ENCODE data around the gene XKRX. TPM values are rescaled to one million over a fixed set of nuclear protein-coding genes. Genes with fewer than 3 reads are reported as not detected.

Gene XKRX
- total RNA-seq, 1 experiment from 2014 or later = 0.55 TPM

DNA sequence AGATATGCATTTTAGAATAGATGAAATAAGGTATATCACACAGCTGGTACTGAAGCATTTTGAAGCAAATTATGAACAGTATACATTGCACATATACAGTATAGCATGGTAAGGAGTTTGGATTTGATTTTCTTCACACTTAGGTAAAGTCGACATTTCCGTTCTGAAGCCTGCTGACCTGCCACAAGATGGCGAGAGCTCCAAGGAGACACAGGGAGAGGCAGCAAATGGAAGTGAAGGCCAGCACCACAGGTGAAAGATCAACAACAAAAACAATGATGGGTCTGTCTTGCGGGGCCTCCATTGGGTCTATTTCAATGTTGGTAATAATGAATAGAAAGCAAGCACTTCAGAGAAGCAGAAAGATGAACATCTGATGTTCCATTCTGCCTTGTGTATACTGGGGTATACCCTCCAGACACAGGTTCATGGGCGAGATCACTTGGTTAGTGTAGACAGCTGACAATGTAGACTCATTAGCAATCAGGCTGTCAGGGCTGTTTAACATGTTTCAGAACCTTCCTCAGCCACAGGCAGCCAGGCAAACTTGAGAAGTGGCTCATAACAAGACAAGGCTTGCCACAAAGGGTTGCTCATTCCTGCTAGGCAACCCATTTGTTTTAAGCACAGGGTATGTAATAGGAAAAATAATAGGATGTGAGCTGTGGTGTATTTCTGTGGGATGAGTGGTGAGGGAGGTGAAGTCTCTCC, 33.2 kb downstream of the XKRX start:
- no peaks in the 10 kb centered on the region for H3K9me3 ChIP-seq (ENCODE audit: low read length)
- TF ChIP-seq EZH2phosphoT487 (IDR thresholded peaks at IDR 0.05; ENCODE audit: borderline replicate concordance, low read length) (no peak), EZH2 (IDR thresholded peaks at IDR 0.05; ENCODE audit: low read length, unreplicated experiment) (no peak)
- TF ChIP-seq, protein P1, sequence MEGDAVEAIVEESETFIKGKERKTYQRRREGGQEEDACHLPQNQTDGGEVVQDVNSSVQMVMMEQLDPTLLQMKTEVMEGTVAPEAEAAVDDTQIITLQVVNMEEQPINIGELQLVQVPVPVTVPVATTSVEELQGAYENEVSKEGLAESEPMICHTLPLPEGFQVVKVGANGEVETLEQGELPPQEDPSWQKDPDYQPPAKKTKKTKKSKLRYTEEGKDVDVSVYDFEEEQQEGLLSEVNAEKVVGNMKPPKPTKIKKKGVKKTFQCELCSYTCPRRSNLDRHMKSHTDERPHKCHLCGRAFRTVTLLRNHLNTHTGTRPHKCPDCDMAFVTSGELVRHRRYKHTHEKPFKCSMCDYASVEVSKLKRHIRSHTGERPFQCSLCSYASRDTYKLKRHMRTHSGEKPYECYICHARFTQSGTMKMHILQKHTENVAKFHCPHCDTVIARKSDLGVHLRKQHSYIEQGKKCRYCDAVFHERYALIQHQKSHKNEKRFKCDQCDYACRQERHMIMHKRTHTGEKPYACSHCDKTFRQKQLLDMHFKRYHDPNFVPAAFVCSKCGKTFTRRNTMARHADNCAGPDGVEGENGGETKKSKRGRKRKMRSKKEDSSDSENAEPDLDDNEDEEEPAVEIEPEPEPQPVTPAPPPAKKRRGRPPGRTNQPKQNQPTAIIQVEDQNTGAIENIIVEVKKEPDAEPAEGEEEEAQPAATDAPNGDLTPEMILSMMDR (conservative IDR thresholded peaks at IDR 0.05; ENCODE audit: low read depth, low read length) = peak; percentile 77
- H3K9ac ChIP-seq (ENCODE audit: low read length) = no peak overlapping the region
- ATAC-seq (peak; percentile 78), DNase-seq (peak; percentile 69)
- H3K9me2 ChIP-seq (replicated peaks; ENCODE audit: low read length) = no peaks in the 10 kb centered on the region
- H3K27ac ChIP-seq (ENCODE audit: low read length) = no peak overlapping the region
- no peaks in the 10 kb centered on the region for H3F3A ChIP-seq (ENCODE audit: low read length, unreplicated experiment)
- 0 out of 2 replicates have a peak, but pooled peaks cover 3% of the 10 kb centered on the region for H3K4me1 ChIP-seq (ENCODE audit: insufficient read depth, low read length)
- H3K4me3 ChIP-seq (ENCODE audit: low read length) = no peak overlapping the region
- peak overlapping the region; percentile 57; the same call in 1 of the 2 replicates for H2AFZ ChIP-seq (ENCODE audit: low read length)
- no peaks in the 10 kb centered on the region for H3K79me2 ChIP-seq (ENCODE audit: low read length)
- CTCF ChIA-PET = no interaction called here
- no peaks in the 10 kb centered on the region for H3K27me3 ChIP-seq (ENCODE audit: low read length)
- BruUV-seq (replicated peaks) = no TSS peak
- no peak overlapping the region for H3K4me2 ChIP-seq (ENCODE audit: low read length)
- no peaks in the 10 kb centered on the region for H4K20me1 ChIP-seq (ENCODE audit: low read length)
- no peaks in the 10 kb centered on the region for H3K36me3 ChIP-seq (ENCODE audit: low read depth, low read length)
- POLR2A ChIA-PET (ENCODE audit: unreplicated experiment) = no interaction called here
- intact Hi-C loops (cut with micrococcal nuclease) = loop anchor here (1.0 to 10.0 kb wide), 3 partner anchors 99 to 392 kb away; no protein-coding TSS in a partner anchor

DNA sequence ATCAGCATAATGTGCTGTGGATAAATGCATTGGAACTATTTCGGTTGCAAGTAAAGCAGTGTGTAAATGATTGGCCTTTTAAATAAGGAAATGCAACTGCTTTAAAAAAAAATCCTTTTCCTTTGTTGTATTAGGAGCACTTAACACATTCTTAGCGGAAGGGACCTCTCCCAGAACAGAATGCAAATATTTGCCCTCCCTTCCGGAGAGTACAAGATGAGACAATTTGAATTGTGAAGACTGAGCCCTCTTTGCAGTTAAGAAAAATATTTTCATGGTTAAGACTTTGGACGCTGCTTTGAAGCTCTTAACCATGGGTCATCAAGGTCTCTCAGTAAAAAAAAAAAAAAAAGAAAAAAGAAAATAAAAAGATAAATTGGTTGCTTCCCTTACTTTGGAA, 45.1 kb downstream of the XKRX start:
- H3K27ac ChIP-seq (ENCODE audit: low read length) = no peak overlapping the region
- no peak overlapping the region for H2AFZ ChIP-seq (ENCODE audit: low read length)
- no peak overlapping the region for H3K4me3 ChIP-seq (ENCODE audit: low read length)
- no peaks in the 10 kb centered on the region for H3F3A ChIP-seq (ENCODE audit: low read length, unreplicated experiment)
- no peaks in the 10 kb centered on the region for H3K9me3 ChIP-seq (ENCODE audit: low read length)
- no peaks in the 10 kb centered on the region for H3K27me3 ChIP-seq (ENCODE audit: low read length)
- ATAC-seq (peak; percentile 43), DNase-seq (no peak)
- H3K9me2 ChIP-seq (replicated peaks; ENCODE audit: low read length) = no peaks in the 10 kb centered on the region
- H4K20me1 ChIP-seq (ENCODE audit: low read length) = no peaks in the 10 kb centered on the region
- no peaks in the 10 kb centered on the region for H3K36me3 ChIP-seq (ENCODE audit: low read depth, low read length)
- TF ChIP-seq EZH2 (IDR thresholded peaks at IDR 0.05; ENCODE audit: low read length, unreplicated experiment) (no peak), EZH2phosphoT487 (IDR thresholded peaks at IDR 0.05; ENCODE audit: borderline replicate concordance, low read length) (no peak)
- TF ChIP-seq, protein P1 (conservative IDR thresholded peaks at IDR 0.05; ENCODE audit: low read depth, low read length) = no peak
- POLR2A ChIA-PET (ENCODE audit: unreplicated experiment) = interaction anchor here (0.6 kb wide), 1 partner anchor 492 kb away, joined by 10 read pairs; no protein-coding TSS in a partner anchor
- CTCF ChIA-PET = no interaction called here
- intact Hi-C loops (cut with micrococcal nuclease) = no loop called here
- H3K4me2 ChIP-seq (ENCODE audit: low read length) = no peak overlapping the region
- BruUV-seq (replicated peaks) = no TSS peak
- H3K79me2 ChIP-seq (ENCODE audit: low read length) = no peaks in the 10 kb centered on the region
- H3K9ac ChIP-seq (ENCODE audit: low read length) = no peak overlapping the region
- H3K4me1 ChIP-seq (ENCODE audit: insufficient read depth, low read length) = no peaks in the 10 kb centered on the region

GRCh38 chrX:100880368-100880767, 48.3 kb downstream of the XKRX start:
- DNase-seq (peak; percentile 9), ATAC-seq (no peak)
- POLR2A ChIA-PET (ENCODE audit: unreplicated experiment) = no interaction called here
- intact Hi-C loops (cut with micrococcal nuclease) = no loop called here
- Histone ChIP-seq H3K9me3 (ENCODE audit: low read length) (no peaks in the 10 kb centered on the region), H3K36me3 (ENCODE audit: low read depth, low read length) (no peaks in the 10 kb centered on the region), H3K27ac (ENCODE audit: low read length) (no peak overlapping the region), H3F3A (ENCODE audit: low read length, unreplicated experiment) (no peaks in the 10 kb centered on the region), H3K4me1 (ENCODE audit: insufficient read depth, low read length) (no peaks in the 10 kb centered on the region), H3K9me2 (replicated peaks; ENCODE audit: low read length) (no peaks in the 10 kb centered on the region), H3K4me2 (ENCODE audit: low read length) (no peak overlapping the region), H3K4me3 (ENCODE audit: low read length) (no peak overlapping the region), H3K79me2 (ENCODE audit: low read length) (no peaks in the 10 kb centered on the region), H3K27me3 (ENCODE audit: low read length) (no peaks in the 10 kb centered on the region), H2AFZ (ENCODE audit: low read length) (no peak overlapping the region), H4K20me1 (ENCODE audit: low read length) (no peaks in the 10 kb centered on the region), H3K9ac (ENCODE audit: low read length) (no peak overlapping the region)
- TF ChIP-seq EZH2 (IDR thresholded peaks at IDR 0.05; ENCODE audit: low read length, unreplicated experiment) (no peak), EZH2phosphoT487 (IDR thresholded peaks at IDR 0.05; ENCODE audit: borderline replicate concordance, low read length) (no peak)
- TF ChIP-seq, protein P1 (conservative IDR thresholded peaks at IDR 0.05; ENCODE audit: low read depth, low read length) = no peak
- no TSS peak for BruUV-seq (replicated peaks)
- CTCF ChIA-PET = no interaction called here

All from PC-3 (cell line).